ENCODE measurements around the gene LCK.

DNA sequence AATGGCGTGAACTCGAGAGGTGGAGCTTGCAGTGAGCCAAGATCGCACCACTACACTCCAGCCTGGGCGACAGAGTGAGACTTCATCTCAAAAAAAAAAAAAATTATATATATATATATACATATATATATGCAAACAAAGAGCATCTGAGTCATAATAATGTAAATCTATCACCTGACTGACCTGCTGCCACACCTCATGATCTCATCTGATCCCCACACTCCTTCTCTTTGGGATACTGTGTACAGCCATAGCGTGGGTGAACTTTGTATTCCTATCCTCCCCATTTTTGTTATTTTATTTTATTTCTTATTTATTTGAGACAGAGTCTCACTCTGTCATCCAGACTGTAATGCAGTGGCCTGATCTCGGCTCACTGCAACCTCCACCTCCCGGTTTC, 38.2 kb downstream of the LCK start:
- TF ChIP-seq POLR2A (IDR thresholded peaks at IDR 0.05) (no peak), CTCF (IDR thresholded peaks at IDR 0.05) (no peak)
